Left ventricle myocardium superior (tissue), 1 donor: ENCODE results near the gene RETNLB. TPM values are rescaled to one million over a fixed set of nuclear protein-coding genes. Genes with fewer than 3 reads are reported as not detected.

Experiments
- ATAC-seq: fragments of 200-7000 bp; cut with Tn5 transposase; one replicate; pipeline ENCODE4 v1.9.1; 2020; ENCODE audit warnings: mild to moderate bottlenecking, moderate library complexity
- DNase-seq: peaks from one replicate; pipeline ENCODE4 v3.0.0-alpha.2; 2020
- intact Hi-C: fragments of 100-400 bp; cut with micrococcal nuclease; formaldehyde crosslinking; loops from one replicate; pipeline ENCODE4 v1.11.0; 2022
- long read RNA-seq: library from polyadenylated mRNA; unstranded; transcript quantifications from one replicate; pipeline ENCODE4 v2.0.0, GENCODE V29; 2021
- total RNA-seq: library from RNA; stranded (reverse); fragmentation: NEBNext Ultra II Directional; extraction: Animal tissue kit (Norgen Biotek cat#: 25700); gene quantifications from one replicate; pipeline ENCODE4 v1.2.1, GENCODE V29; 2021
- donor health status: DM: no; HTN: yes; CAD: no; lungs with severe emphysema.

Gene RETNLB
- not detected for total RNA-seq
- long read RNA-seq, result 0 reads

GRCh38 chr3:108757404-108757982, at the start of gene RETNLB:
Gene RETNLB, minus strand, starts transcription at chr3:108757410. Its CDS starts 225 bp downstream, at chr3:108757185.
- intact Hi-C loops, result no loop called here
- no peak for ATAC-seq

GRCh38 chr3:108806316-108806715, 49.1 kb upstream of the RETNLB start:
- ATAC-seq (no peak), DNase-seq (no peak)
- intact Hi-C loops, result no loop called here

More at GRCh38 chr3:108757404-108757982, at the start of gene RETNLB:
- no peak for DNase-seq

- intact Hi-C loops, result no loop called here
- no peak for ATAC-seq
Measured at GRCh38 chr3:108804966-108805365, 47.8 kb upstream of the RETNLB start.

GRCh38 chr3:108804437-108804836, 47.2 kb upstream of the RETNLB start:
- ATAC-seq, result no peak

More at GRCh38 chr3:108804966-108805365, 47.8 kb upstream of the RETNLB start:
- DNase-seq, result no peak

GRCh38 chr3:108791473-108791872, 34.3 kb upstream of the RETNLB start:
- intact Hi-C loops, result no loop called here

More at GRCh38 chr3:108804437-108804836, 47.2 kb upstream of the RETNLB start:
- intact Hi-C loops, result no loop called here
- DNase-seq, result no peak

GRCh38 chr3:108780235-108780634, 23.0 kb upstream of the RETNLB start:
- intact Hi-C loops, result no loop called here
- DNase-seq, result no peak

More at GRCh38 chr3:108791473-108791872, 34.3 kb upstream of the RETNLB start:
- ATAC-seq, result no peak
- DNase-seq, result no peak

GRCh38 chr3:108779496-108779895, 22.3 kb upstream of the RETNLB start:
- ATAC-seq (no peak), DNase-seq (no peak)
- intact Hi-C loops, result no loop called here

More at GRCh38 chr3:108780235-108780634, 23.0 kb upstream of the RETNLB start:
- no peak for ATAC-seq

- intact Hi-C loops, result no loop called here
- ATAC-seq (no peak), DNase-seq (no peak)
Measured at GRCh38 chr3:108775649-108776048, 18.4 kb upstream of the RETNLB start.

- no peak for DNase-seq
- intact Hi-C loops, result no loop called here
- ATAC-seq, result no peak
Measured at GRCh38 chr3:108767253-108767652, 10.0 kb upstream of the RETNLB start.

- no peak for ATAC-seq
- intact Hi-C loops, result no loop called here
Measured at GRCh38 chr3:108755686-108756085, 1.5 kb downstream of the RETNLB start.

GRCh38 chr3:108744762-108745161, 12.4 kb downstream of the RETNLB start:
- intact Hi-C loops, result no loop called here
- ATAC-seq, result no peak
- no peak for DNase-seq

More at GRCh38 chr3:108755686-108756085, 1.5 kb downstream of the RETNLB start:
- no peak for DNase-seq

- DNase-seq (no peak), ATAC-seq (no peak)
- intact Hi-C loops, result no loop called here
Measured at GRCh38 chr3:108742929-108743328, 14.3 kb downstream of the RETNLB start.

GRCh38 chr3:108736821-108737220, 20.4 kb downstream of the RETNLB start:
- DNase-seq, result no peak
- no peak for ATAC-seq

GRCh38 chr3:108728934-108729333, 28.3 kb downstream of the RETNLB start:
- ATAC-seq (no peak), DNase-seq (no peak)
- intact Hi-C loops, result no loop called here

More at GRCh38 chr3:108736821-108737220, 20.4 kb downstream of the RETNLB start:
- intact Hi-C loops, result no loop called here

GRCh38 chr3:108728105-108728504, 29.1 kb downstream of the RETNLB start:
- ATAC-seq, result no peak
- intact Hi-C loops, result no loop called here
- DNase-seq, result no peak

- ATAC-seq (no peak), DNase-seq (no peak)
- intact Hi-C loops, result no loop called here
Measured at GRCh38 chr3:108724101-108724500, 33.1 kb downstream of the RETNLB start.

GRCh38 chr3:108722724-108723123, 34.5 kb downstream of the RETNLB start:
- intact Hi-C loops, result no loop called here
- ATAC-seq (no peak), DNase-seq (no peak)

- DNase-seq (no peak), ATAC-seq (no peak)
- intact Hi-C loops, result no loop called here
Measured at GRCh38 chr3:108719178-108719806, 37.9 kb downstream of the RETNLB start.

GRCh38 chr3:108718454-108718853, 38.8 kb downstream of the RETNLB start:
- intact Hi-C loops, result no loop called here
- DNase-seq, result no peak

GRCh38 chr3:108713816-108714215, 43.4 kb downstream of the RETNLB start:
- no peak for DNase-seq
- intact Hi-C loops, result no loop called here
- no peak for ATAC-seq

More at GRCh38 chr3:108718454-108718853, 38.8 kb downstream of the RETNLB start:
- ATAC-seq, result no peak

- intact Hi-C loops, result no loop called here
- DNase-seq (no peak), ATAC-seq (no peak)
Measured at GRCh38 chr3:108713009-108713516, 44.1 kb downstream of the RETNLB start.
